ENCODE data around the gene SEMA3F.

The SEMA3F gene

GRCh38 chr3:50183755-50184154, 28.6 kb downstream of the SEMA3F start:
- H3K4me3 ChIP-seq (ENCODE audit: low read length), result no peak overlapping the region
- H3K27ac ChIP-seq (ENCODE audit: low read length), result no peak overlapping the region
- H3K9me2 ChIP-seq (replicated peaks; ENCODE audit: insufficient read depth, low read length), result no peaks in the 10 kb centered on the region
- no peaks in the 10 kb centered on the region for H3K4me1 ChIP-seq (ENCODE audit: low read length)
- no peaks in the 10 kb centered on the region for H3F3A ChIP-seq (ENCODE audit: insufficient read depth, low read length)
- no peak for TF ChIP-seq EZH2phosphoT487 (IDR thresholded peaks at IDR 0.05; ENCODE audit: low read length)
- TF ChIP-seq, protein P1, sequence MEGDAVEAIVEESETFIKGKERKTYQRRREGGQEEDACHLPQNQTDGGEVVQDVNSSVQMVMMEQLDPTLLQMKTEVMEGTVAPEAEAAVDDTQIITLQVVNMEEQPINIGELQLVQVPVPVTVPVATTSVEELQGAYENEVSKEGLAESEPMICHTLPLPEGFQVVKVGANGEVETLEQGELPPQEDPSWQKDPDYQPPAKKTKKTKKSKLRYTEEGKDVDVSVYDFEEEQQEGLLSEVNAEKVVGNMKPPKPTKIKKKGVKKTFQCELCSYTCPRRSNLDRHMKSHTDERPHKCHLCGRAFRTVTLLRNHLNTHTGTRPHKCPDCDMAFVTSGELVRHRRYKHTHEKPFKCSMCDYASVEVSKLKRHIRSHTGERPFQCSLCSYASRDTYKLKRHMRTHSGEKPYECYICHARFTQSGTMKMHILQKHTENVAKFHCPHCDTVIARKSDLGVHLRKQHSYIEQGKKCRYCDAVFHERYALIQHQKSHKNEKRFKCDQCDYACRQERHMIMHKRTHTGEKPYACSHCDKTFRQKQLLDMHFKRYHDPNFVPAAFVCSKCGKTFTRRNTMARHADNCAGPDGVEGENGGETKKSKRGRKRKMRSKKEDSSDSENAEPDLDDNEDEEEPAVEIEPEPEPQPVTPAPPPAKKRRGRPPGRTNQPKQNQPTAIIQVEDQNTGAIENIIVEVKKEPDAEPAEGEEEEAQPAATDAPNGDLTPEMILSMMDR (IDR thresholded peaks at IDR 0.05; ENCODE audit: low read length), result no peak
- TF ChIP-seq EZH2 (optimal IDR thresholded peaks at IDR 0.05; ENCODE audit: low read depth, low read length), result no peak
- H3K27me3 ChIP-seq (replicated peaks; ENCODE audit: insufficient read depth, low read length), result peaks cover 64% of the 10 kb centered on the region
- H3K36me3 ChIP-seq (replicated peaks; ENCODE audit: insufficient read depth, low read length), result no peaks in the 10 kb centered on the region
- no peak for DNase-seq
- H3K4me2 ChIP-seq (ENCODE audit: low read depth, low read length), result no peak overlapping the region
- H3K9ac ChIP-seq (ENCODE audit: low read length), result no peak overlapping the region
- no peaks in the 10 kb centered on the region for H4K20me1 ChIP-seq (ENCODE audit: insufficient read depth, low read length)
- H3K79me2 ChIP-seq (ENCODE audit: low read length), result no peaks in the 10 kb centered on the region
- H2AFZ ChIP-seq (ENCODE audit: low read length), result no peak overlapping the region
- H3K9me3 ChIP-seq (replicated peaks; ENCODE audit: insufficient read depth, low read length), result no peaks in the 10 kb centered on the region

- Histone ChIP-seq H2AFZ (ENCODE audit: low read length) (no peak overlapping the region), H3K27ac (ENCODE audit: low read length) (no peak overlapping the region)
- no peak for TF ChIP-seq EZH2 (optimal IDR thresholded peaks at IDR 0.05; ENCODE audit: low read depth, low read length)
- TF ChIP-seq EZH2phosphoT487 (IDR thresholded peaks at IDR 0.05; ENCODE audit: low read length), result no peak
- TF ChIP-seq, protein P1 (IDR thresholded peaks at IDR 0.05; ENCODE audit: low read length), result no peak
These were observed 29.3 kb downstream of the SEMA3F start for GRCh38 chr3:50184242-50184978.

DNA sequence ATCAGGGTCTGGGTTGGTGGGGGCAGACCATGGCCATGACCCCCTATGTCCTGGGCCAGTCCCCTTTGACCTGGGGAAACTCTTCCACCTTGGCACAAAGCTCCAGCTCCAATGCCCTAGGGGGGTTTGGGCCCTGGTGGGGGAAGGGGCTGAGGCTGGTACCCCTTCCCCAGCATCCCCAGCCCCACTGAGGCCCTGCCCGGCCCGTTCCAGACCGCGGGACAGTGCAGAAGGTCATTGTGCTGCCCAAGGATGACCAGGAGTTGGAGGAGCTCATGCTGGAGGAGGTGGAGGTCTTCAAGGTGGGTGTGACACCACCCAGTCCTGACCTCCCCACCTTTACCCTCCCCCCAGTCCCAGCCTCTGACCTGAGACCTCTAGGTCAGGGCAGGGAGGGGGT, 30.1 kb downstream of the SEMA3F start:
- H3K79me2 ChIP-seq (ENCODE audit: low read length), result no peaks in the 10 kb centered on the region
- H3K9ac ChIP-seq (ENCODE audit: low read length), result no peak overlapping the region
- no peak overlapping the region for H3K27ac ChIP-seq (ENCODE audit: low read length)
- no peak overlapping the region for H2AFZ ChIP-seq (ENCODE audit: low read length)
- H3K4me3 ChIP-seq (ENCODE audit: low read length), result no peak overlapping the region
- H3K27me3 ChIP-seq (replicated peaks; ENCODE audit: insufficient read depth, low read length), result peaks cover 53% of the 10 kb centered on the region
- no peak overlapping the region for H3K4me2 ChIP-seq (ENCODE audit: low read depth, low read length)
- H3K4me1 ChIP-seq (ENCODE audit: low read length), result no peaks in the 10 kb centered on the region
- H3F3A ChIP-seq (ENCODE audit: insufficient read depth, low read length), result no peaks in the 10 kb centered on the region
- DNase-seq, result no peak
- TF ChIP-seq, protein P1 (IDR thresholded peaks at IDR 0.05; ENCODE audit: low read length), result no peak
- no peak for TF ChIP-seq EZH2phosphoT487 (IDR thresholded peaks at IDR 0.05; ENCODE audit: low read length)
- no peak for TF ChIP-seq EZH2 (optimal IDR thresholded peaks at IDR 0.05; ENCODE audit: low read depth, low read length)
- H3K9me2 ChIP-seq (replicated peaks; ENCODE audit: insufficient read depth, low read length), result no peaks in the 10 kb centered on the region
- H3K9me3 ChIP-seq (replicated peaks; ENCODE audit: insufficient read depth, low read length), result no peaks in the 10 kb centered on the region
- no peaks in the 10 kb centered on the region for H3K36me3 ChIP-seq (replicated peaks; ENCODE audit: insufficient read depth, low read length)
- H4K20me1 ChIP-seq (ENCODE audit: insufficient read depth, low read length), result no peaks in the 10 kb centered on the region

More at GRCh38 chr3:50184242-50184978, 29.3 kb downstream of the SEMA3F start:
- no peaks in the 10 kb centered on the region for H3K36me3 ChIP-seq (replicated peaks; ENCODE audit: insufficient read depth, low read length)
- no peak for DNase-seq
- H3K9me2 ChIP-seq (replicated peaks; ENCODE audit: insufficient read depth, low read length), result no peaks in the 10 kb centered on the region
- H3K4me3 ChIP-seq (ENCODE audit: low read length), result no peak overlapping the region
- peaks cover 59% of the 10 kb centered on the region for H3K27me3 ChIP-seq (replicated peaks; ENCODE audit: insufficient read depth, low read length)
- no peaks in the 10 kb centered on the region for H4K20me1 ChIP-seq (ENCODE audit: insufficient read depth, low read length)
- no peaks in the 10 kb centered on the region for H3K79me2 ChIP-seq (ENCODE audit: low read length)
- H3K4me2 ChIP-seq (ENCODE audit: low read depth, low read length), result no peak overlapping the region
- H3K9ac ChIP-seq (ENCODE audit: low read length), result no peak overlapping the region
- H3F3A ChIP-seq (ENCODE audit: insufficient read depth, low read length), result no peaks in the 10 kb centered on the region
- no peaks in the 10 kb centered on the region for H3K4me1 ChIP-seq (ENCODE audit: low read length)
- no peaks in the 10 kb centered on the region for H3K9me3 ChIP-seq (replicated peaks; ENCODE audit: insufficient read depth, low read length)
